Parathyroid adenoma (tissue), 2 donors: ENCODE data around the gene PREX1.

Experiments used
- H2AFZ ChIP-seq: fragments of 300-600 bp; sonication (generic); one replicate; pipeline ENCODE4 v1.7.0; 2017; ENCODE audit warnings: antibody characterized with exemption, mild to moderate bottlenecking
- H3K27ac ChIP-seq: fragments of 300-600 bp; sonication (generic); one replicate; pipeline ENCODE4 v1.7.0; 2017
- H3K27me3 ChIP-seq: fragments of 300-600 bp; sonication (generic); one replicate; pipeline ENCODE4 v1.7.0; 2017; ENCODE audit warnings: low read length; ENCODE audit not compliant: control insufficient read depth, insufficient read depth
- H3K36me3 ChIP-seq: fragments of 300-600 bp; sonication (generic); one replicate; pipeline ENCODE4 v1.7.0; 2017; ENCODE audit warnings: low read length; ENCODE audit not compliant: control insufficient read depth, insufficient read depth
- H3K4me1 ChIP-seq: fragments of 300-600 bp; sonication (generic); one replicate; pipeline ENCODE4 v1.7.0; 2017; ENCODE audit warnings: control low read depth
- H3K4me2 ChIP-seq: fragments of 300-600 bp; sonication (generic); one replicate; pipeline ENCODE4 v1.7.0; 2017; ENCODE audit warnings: low read length
- H3K4me3 ChIP-seq: fragments of 300-600 bp; sonication (generic); one replicate; pipeline ENCODE4 v1.7.0; 2017; ENCODE audit warnings: low read depth, low read length
- H3K79me2 ChIP-seq: fragments of 300-600 bp; sonication (generic); one replicate; pipeline ENCODE4 v1.7.0; 2017; ENCODE audit warnings: control low read depth
- H3K9ac ChIP-seq: fragments of 300-600 bp; sonication (generic); one replicate; pipeline ENCODE4 v1.7.0; 2017; ENCODE audit warnings: mild to moderate bottlenecking
- H3K9me3 ChIP-seq: fragments of 300-600 bp; sonication (generic); one replicate; pipeline ENCODE4 v1.7.0; 2017; ENCODE audit warnings: low read length; ENCODE audit not compliant: control insufficient read depth
- CTCF ChIP-seq: fragments of 300-600 bp; sonication (generic); IDR thresholded peaks from one replicate; pipeline ENCODE4 v1.7.0; 2017; ENCODE audit warnings: antibody characterized with exemption, mild to moderate bottlenecking
- donor health status: primary hyperparathyroidism.

The PREX1 gene

GRCh38 chr20:48835390-48835789 is 7.6 kb upstream of the PREX1 start:
- Histone ChIP-seq H3K9me3 (no peaks in the 10 kb centered on the region), H3K79me2 (no peaks in the 10 kb centered on the region), H3K4me1 (peaks cover 3% of the 10 kb centered on the region), H3K4me3 (no peak overlapping the region), H3K36me3 (no peaks in the 10 kb centered on the region), H3K9ac (no peak overlapping the region), H2AFZ (no peak overlapping the region), H3K27ac (no peak overlapping the region), H3K4me2 (no peak overlapping the region), H3K27me3 (no peaks in the 10 kb centered on the region)
- TF ChIP-seq CTCF = no peak

- TF ChIP-seq CTCF = no peak
- no peak overlapping the region for H3K9ac ChIP-seq
- no peaks in the 10 kb centered on the region for H3K27me3 ChIP-seq
- no peak overlapping the region for H3K27ac ChIP-seq
- no peaks in the 10 kb centered on the region for H3K36me3 ChIP-seq
- H2AFZ ChIP-seq = no peak overlapping the region
- no peak overlapping the region for H3K4me3 ChIP-seq
- H3K4me2 ChIP-seq = no peak overlapping the region
- H3K79me2 ChIP-seq = no peaks in the 10 kb centered on the region
- peaks cover 3% of the 10 kb centered on the region for H3K4me1 ChIP-seq
- no peaks in the 10 kb centered on the region for H3K9me3 ChIP-seq
Measured at GRCh38 chr20:48834278-48834677, 6.5 kb upstream of the PREX1 start.

GRCh38 chr20:48832405-48832730 is 4.6 kb upstream of the PREX1 start:
- Histone ChIP-seq H2AFZ (no peak overlapping the region), H3K4me2 (no peak overlapping the region), H3K9me3 (no peaks in the 10 kb centered on the region), H3K4me3 (no peak overlapping the region), H3K79me2 (no peaks in the 10 kb centered on the region), H3K36me3 (no peaks in the 10 kb centered on the region), H3K27me3 (no peaks in the 10 kb centered on the region), H3K4me1 (peaks cover 6% of the 10 kb centered on the region), H3K9ac (no peak overlapping the region), H3K27ac (no peak overlapping the region)
- TF ChIP-seq CTCF = no peak

GRCh38 chr20:48831718-48832404 is 4.1 kb upstream of the PREX1 start:
- TF ChIP-seq CTCF = no peak
- no peak overlapping the region for H3K9ac ChIP-seq
- no peak overlapping the region for H3K4me2 ChIP-seq
- no peaks in the 10 kb centered on the region for H3K36me3 ChIP-seq
- no peak overlapping the region for H3K27ac ChIP-seq
- no peaks in the 10 kb centered on the region for H3K9me3 ChIP-seq
- no peak overlapping the region for H3K4me3 ChIP-seq
- H3K27me3 ChIP-seq = no peaks in the 10 kb centered on the region
- peaks cover 6% of the 10 kb centered on the region for H3K4me1 ChIP-seq
- no peaks in the 10 kb centered on the region for H3K79me2 ChIP-seq
- H2AFZ ChIP-seq = no peak overlapping the region

- no peaks in the 10 kb centered on the region for H3K9me3 ChIP-seq
- H2AFZ ChIP-seq = no peak overlapping the region
- H3K36me3 ChIP-seq = no peaks in the 10 kb centered on the region
- no peak overlapping the region for H3K27ac ChIP-seq
- H3K4me1 ChIP-seq = peaks cover 6% of the 10 kb centered on the region
- H3K79me2 ChIP-seq = no peaks in the 10 kb centered on the region
- no peak overlapping the region for H3K4me3 ChIP-seq
- no peaks in the 10 kb centered on the region for H3K27me3 ChIP-seq
- TF ChIP-seq CTCF = no peak
- H3K4me2 ChIP-seq = no peak overlapping the region
- H3K9ac ChIP-seq = no peak overlapping the region
Measured at GRCh38 chr20:48830826-48831318, 3.1 kb upstream of the PREX1 start.
